ENCODE data around the gene C20orf202. TPM values are rescaled to one million over a fixed set of nuclear protein-coding genes. Genes with fewer than 3 reads are reported as not detected.

C20orf202 gene
- total RNA-seq, 4 donors from 2014 or later: 1.1 TPM; not detected in 3

- 90 to 93% methylated on average over 5 of the region's 5 CpGs for WGBS, 2 donors
- Histone ChIP-seq H3K4me1 (peaks cover 0 to 18% (median 0%) of the 10 kb centered on the region in 3 donors), H3K4me3 (no peak overlapping the region), H3K27ac (no peak overlapping the region), H3K27me3 (peaks cover 0 to 5% (median 0%) of the 10 kb centered on the region in 4 donors), H3K36me3 (no peaks in the 10 kb centered on the region), H3K9me3 (no peaks in the 10 kb centered on the region)
- no peak for TF ChIP-seq POLR2A (IDR thresholded peaks at IDR 0.05)
- no peak for TF ChIP-seq CTCF (IDR thresholded peaks at IDR 0.05)
- intact Hi-C loops (cut with DNase I): no loop called here
- DNase-seq: no peak
Measured at GRCh38 chr20:1198751-1199150, 4.5 kb upstream of the C20orf202 start.

- peaks cover 0 to 5% (median 0%) of the 10 kb centered on the region in 4 donors for H3K27me3 ChIP-seq
- H3K9me3 ChIP-seq: no peaks in the 10 kb centered on the region
- H3K4me3 ChIP-seq: no peak overlapping the region
- WGBS, 2 donors: 67 to 68% methylated on average over 6 to 7 of the region's 7 CpGs
- no peaks in the 10 kb centered on the region for H3K36me3 ChIP-seq
- peak overlapping the region in 1 of 4 donors; percentile 10 for H3K27ac ChIP-seq
- DNase-seq: no peak
- intact Hi-C loops (cut with DNase I): no loop called here
- TF ChIP-seq CTCF (IDR thresholded peaks at IDR 0.05): no peak
- no peak for TF ChIP-seq POLR2A (IDR thresholded peaks at IDR 0.05)
- peaks cover 0 to 24% (median 0%) of the 10 kb centered on the region in 3 donors for H3K4me1 ChIP-seq
Measured at GRCh38 chr20:1199212-1199873, 3.9 kb upstream of the C20orf202 start.

GRCh38 chr20:1199964-1200363, 3.3 kb upstream of the C20orf202 start:
- H3K27me3 ChIP-seq: peaks cover 0 to 5% (median 0%) of the 10 kb centered on the region in 4 donors
- H3K27ac ChIP-seq: peak overlapping the region in 1 of 4 donors; percentile 10
- no peaks in the 10 kb centered on the region for H3K36me3 ChIP-seq
- H3K4me3 ChIP-seq: no peak overlapping the region
- DNase-seq: no peak
- intact Hi-C loops (cut with DNase I): no loop called here
- H3K9me3 ChIP-seq: no peaks in the 10 kb centered on the region
- H3K4me1 ChIP-seq: peaks cover 0 to 28% (median 0%) of the 10 kb centered on the region in 3 donors
- WGBS, 2 donors: 77 to 88% methylated on average over 1 of the region's 1 CpG
- TF ChIP-seq POLR2A (IDR thresholded peaks at IDR 0.05): no peak
- TF ChIP-seq CTCF (IDR thresholded peaks at IDR 0.05): no peak

GRCh38 chr20:1203630-1204029, 376 bp downstream of the C20orf202 start:
- Histone ChIP-seq H3K4me1 (peaks cover 0 to 28% (median 0%) of the 10 kb centered on the region in 3 donors), H3K9me3 (no peaks in the 10 kb centered on the region), H3K27ac (peak overlapping the region; percentile 26 to 69 (median 48)), H3K36me3 (no peaks in the 10 kb centered on the region), H3K27me3 (peaks cover 0 to 7% (median 0%) of the 10 kb centered on the region in 4 donors), H3K4me3 (no peak overlapping the region)
- no peak for DNase-seq
- no peak for TF ChIP-seq POLR2A (IDR thresholded peaks at IDR 0.05)
- TF ChIP-seq CTCF (IDR thresholded peaks at IDR 0.05): no peak
- intact Hi-C loops (cut with DNase I): no loop called here
- WGBS, 2 donors: 37 to 61% methylated on average over 4 to 5 of the region's 5 CpGs

- DNase-seq: no peak
- 27 to 49% methylated on average over 5 of the region's 5 CpGs for WGBS, 2 donors
- H3K9me3 ChIP-seq: no peaks in the 10 kb centered on the region
Measured at GRCh38 chr20:1204113-1204512, 859 bp downstream of the C20orf202 start.

More at GRCh38 chr20:1204113-1204512, 859 bp downstream of the C20orf202 start:
- Histone ChIP-seq H3K36me3 (no peaks in the 10 kb centered on the region), H3K4me3 (no peak overlapping the region), H3K27me3 (peaks cover 0 to 11% (median 0%) of the 10 kb centered on the region in 4 donors), H3K4me1 (peaks cover 0 to 28% (median 0%) of the 10 kb centered on the region in 3 donors), H3K27ac (peak overlapping the region; percentile 26 to 69 (median 48))
- intact Hi-C loops (cut with DNase I): no loop called here
- no peak for TF ChIP-seq POLR2A (IDR thresholded peaks at IDR 0.05)
- no peak for TF ChIP-seq CTCF (IDR thresholded peaks at IDR 0.05)
